HG03095 (cell line): ENCODE data around the gene IPMK.
"Not testable (repeated sequence)": the region's sequence is repeated elsewhere in the genome, so short reads cannot be mapped to it uniquely, and the experiment has no call there.

Experiments
- ATAC-seq: cut with Tn5 transposase; IDR thresholded peaks from one replicate; pipeline ENCODE4 v1.9.1; 2021; ENCODE audit warnings: moderate library complexity; ENCODE audit not compliant: unreplicated experiment

Gene IPMK

GRCh38 chr10:58268454-58268945 is 806 bp upstream of the IPMK start:
- ATAC-seq = peak; percentile 1

DNA sequence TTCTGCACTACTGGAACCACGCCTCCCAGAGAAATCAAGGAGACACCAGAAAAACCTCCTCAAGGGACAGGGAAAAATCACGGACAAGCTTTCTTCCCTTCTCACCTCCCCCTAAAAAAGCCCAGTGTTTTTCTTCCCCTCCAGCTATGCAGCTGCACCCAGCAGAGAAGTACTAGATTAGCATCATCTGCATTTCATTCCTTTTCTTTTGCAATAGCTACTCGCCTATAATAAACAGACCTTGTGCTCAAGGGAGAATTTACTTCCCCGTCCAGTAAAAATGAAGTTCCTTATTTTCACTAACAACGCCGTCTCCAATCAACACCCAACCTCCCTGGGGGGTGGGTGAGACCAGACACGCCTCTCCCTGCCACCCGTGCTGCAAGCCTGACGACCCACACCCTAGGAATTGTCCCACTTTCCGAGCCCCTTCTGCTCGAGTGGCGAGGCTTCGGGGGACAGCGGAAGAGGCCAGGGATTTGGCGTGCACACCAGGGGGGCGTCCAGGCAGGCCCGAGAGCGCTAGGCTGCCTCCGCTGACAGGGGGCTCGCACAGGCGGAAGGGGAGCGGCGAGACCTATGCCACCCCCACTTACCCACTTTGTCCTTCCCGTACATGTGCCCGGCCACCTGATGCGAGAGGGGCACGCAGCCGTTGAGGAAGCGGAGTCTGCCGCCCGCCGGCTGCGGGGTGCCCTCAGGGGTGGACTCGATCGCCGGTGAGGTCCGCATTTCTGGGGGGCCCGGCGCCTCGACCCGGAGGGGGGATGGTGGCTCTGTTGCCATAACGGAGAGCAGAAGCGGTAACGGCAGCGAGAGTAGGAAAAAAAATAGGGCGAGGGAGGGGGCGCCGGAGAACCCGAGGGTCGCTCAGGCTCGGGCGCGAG is 625 bp downstream of the IPMK start:
- ATAC-seq = peak; percentile 3

- no peak for ATAC-seq
These were observed 1.5 kb downstream of the IPMK start for GRCh38 chr10:58266003-58266825.

DNA sequence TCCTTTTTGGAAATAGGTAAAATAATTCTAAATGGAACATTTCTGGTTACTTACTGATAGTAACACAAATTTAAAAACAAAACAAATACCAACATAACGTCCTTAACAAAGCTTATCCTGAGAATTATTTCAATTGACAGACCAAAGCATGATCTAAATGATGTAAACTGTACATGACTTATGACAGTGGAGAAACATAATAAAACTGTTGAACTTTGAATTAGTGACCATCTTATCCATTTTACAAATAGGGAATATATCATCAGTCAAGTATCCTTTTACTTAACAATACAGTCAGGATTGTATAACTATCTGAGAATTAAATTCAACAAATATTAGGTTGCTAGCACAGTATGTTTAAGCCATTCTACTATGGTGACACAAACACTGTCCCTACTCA is 2.4 kb downstream of the IPMK start:
- no peak for ATAC-seq

DNA sequence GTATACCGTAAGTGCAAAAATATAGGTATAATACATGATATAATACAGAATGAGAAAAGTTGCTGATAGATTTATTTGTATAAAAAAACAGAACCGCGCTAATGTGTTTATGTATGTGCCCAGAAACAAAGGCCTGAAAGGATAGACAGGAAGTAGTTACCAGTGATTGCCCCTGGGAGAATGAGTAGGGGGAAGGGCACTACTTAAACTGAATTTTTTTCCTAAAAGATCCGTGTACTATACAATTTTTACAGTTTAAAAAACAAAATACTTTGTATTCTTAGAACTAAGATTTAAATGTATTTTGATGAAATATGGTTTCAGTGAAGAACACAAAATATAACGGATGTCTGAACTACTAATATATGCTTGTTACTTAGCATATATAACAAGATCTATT is 2.9 kb downstream of the IPMK start:
- ATAC-seq = no peak

DNA sequence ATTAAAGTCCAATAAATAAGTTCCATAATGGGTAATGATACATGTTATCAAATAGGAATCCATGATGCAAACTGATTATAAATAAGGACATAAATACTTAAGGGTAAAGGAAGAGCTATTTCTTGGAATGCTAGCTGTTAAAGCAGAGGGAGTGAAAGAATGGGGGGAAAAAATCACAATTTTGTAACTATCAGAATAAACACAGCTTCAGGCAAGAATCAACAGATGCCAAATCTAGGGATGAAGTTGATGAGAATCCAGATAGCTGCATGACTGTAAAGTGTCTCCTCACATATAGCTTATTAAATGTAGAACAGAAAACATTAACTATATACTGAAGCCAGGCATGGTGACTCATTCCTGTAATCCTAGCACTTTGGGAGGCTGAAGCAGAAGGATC is 4.9 kb downstream of the IPMK start:
- ATAC-seq = no peak

GRCh38 chr10:58260334-58260733 is 7.4 kb downstream of the IPMK start:
- no peak for ATAC-seq

GRCh38 chr10:58258977-58259692 is 8.6 kb downstream of the IPMK start:
- ATAC-seq = no peak

- not testable (repeated sequence) for ATAC-seq
These were observed 11.5 kb downstream of the IPMK start for GRCh38 chr10:58256013-58256780.

DNA sequence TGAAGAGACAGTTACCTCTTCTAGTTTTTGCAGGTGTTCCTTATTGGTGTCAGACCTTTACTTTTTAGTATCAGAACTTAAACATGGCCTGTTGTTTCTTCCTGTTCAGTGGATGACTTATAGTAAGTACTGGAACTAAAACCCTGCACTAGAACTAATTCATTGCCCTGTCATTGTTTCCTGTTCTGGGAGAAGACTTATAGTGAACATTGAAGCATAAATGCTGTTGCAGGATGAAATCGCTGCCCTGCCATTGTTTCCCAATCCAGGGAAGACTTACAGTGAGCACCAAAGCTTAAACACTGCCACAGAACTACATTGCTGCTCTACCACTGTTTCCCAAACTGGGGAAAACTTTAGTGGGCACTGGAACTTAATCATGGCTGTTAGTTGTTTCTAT is 13.1 kb downstream of the IPMK start:
- ATAC-seq = no peak

- no peak for ATAC-seq
These were observed 14.5 kb downstream of the IPMK start for GRCh38 chr10:58253184-58253583.

- ATAC-seq = not testable (repeated sequence)
These were observed 23.0 kb downstream of the IPMK start for GRCh38 chr10:58244666-58245065.

DNA sequence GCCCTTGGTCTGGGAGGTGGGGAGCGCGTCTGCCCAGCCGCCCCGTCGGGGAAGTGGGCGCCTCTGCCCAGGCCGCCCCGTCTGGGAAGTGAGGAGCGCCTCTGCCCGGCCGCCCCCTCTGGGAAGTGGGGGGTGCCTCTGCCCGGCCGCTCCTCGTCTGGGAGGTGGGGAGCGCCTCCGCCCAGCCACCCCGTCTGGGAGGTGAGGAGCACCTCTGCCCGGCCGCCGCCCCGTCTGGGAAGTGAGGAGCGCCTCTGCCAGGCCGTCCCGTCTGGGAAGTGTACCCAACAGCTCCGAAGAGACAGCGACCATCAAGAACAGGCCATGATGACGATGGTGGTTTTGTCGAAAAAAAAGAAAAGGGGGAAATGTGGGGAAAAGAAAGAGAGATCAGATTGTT is 23.5 kb downstream of the IPMK start:
- not testable (repeated sequence) for ATAC-seq

GRCh38 chr10:58243801-58244200 is 23.9 kb downstream of the IPMK start:
- ATAC-seq = not testable (repeated sequence)

- no peak for ATAC-seq
These were observed 24.4 kb downstream of the IPMK start for GRCh38 chr10:58243269-58243668.

DNA sequence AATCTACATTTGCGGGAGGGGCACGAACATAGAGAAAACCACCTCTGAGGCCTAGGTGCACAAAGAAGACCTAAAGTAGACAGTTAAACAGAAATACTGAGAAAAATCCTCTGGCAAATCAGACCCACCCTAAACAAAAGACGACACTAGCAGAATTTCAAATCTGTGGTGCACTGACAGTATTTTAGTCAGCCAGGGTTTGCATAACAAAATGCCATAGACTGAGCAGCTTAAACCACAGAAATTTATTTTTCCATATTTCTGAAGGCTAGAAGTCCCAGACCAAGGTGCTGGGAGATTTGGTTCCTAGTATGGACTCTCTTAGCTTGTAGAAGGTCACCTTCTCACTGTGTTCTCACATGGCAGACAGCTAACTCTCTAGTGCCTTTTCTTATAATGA is 26.3 kb downstream of the IPMK start:
- ATAC-seq = no peak

DNA sequence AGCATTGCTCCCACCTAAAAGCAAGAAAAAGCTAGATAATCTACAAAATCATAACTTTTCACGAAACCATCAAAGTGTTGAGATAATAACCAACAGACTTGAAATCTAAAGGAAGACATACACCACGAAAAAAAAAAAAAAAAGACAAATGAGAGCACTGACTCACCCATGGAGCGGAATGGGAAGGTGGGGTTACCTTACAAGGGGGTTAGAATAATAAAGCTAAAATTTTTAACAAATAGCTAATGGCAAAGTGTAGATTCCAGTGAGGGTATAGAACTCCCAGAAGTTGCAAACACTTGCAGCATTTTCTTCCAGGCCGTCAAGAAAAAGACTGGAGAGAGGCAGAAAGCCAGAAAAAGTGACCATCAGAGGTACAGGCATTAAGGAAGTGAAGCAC is 27.2 kb downstream of the IPMK start:
- no peak for ATAC-seq

- no peak for ATAC-seq
These were observed 28.0 kb downstream of the IPMK start for GRCh38 chr10:58239561-58240169.

DNA sequence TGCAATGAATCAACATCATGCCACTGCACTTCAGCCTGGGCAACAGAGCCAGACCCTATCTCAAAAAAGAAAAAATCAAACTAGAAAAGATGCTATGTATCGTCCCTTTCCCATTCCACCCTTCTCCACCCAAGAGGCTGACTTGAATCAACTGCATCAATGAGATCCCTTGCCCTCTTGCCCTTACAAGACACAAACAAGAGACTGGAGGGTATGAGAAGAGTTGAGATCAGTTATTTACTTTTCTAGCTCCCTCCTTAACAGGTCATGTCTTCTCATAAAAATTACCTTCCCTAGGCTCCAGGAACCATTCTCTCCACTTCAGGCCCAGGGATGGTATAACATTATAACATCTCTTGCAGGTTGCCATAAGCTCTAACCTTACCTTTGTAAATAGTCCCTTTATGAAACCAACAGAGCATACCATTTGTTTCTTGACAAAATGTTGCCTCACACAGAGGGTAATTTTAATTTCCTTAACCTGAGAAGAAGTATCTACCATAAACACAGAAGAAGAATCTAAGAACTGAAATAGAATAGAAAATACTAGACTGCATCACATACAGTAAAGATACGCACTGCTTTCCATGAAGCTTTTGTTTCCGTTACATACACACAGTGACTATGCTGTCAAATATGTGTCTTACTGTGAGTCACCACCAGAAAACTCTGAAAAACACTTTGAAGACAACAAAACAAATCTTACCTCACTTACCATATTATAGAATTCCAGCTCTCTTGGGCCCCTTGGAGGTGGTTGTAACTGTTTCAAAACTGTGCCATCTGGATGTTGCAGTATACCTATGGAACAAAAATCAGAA is 30.5 kb downstream of the IPMK start:
- ATAC-seq = no peak
